GM19372 (cell line): ENCODE measurements around the gene PGAP3.
"Not testable (repeated sequence)": the region's sequence is repeated elsewhere in the genome, so short reads cannot be mapped to it uniquely, and the experiment has no call there.

Experiments
- ATAC-seq: cut with Tn5 transposase; IDR thresholded peaks from one replicate; pipeline ENCODE4 v1.9.1; 2021; ENCODE audit warnings: mild to moderate bottlenecking, low read depth, moderate library complexity; ENCODE audit not compliant: unreplicated experiment

Gene PGAP3

GRCh38 chr17:39687546-39688474, at the start of gene PGAP3:
TSS of gene PGAP3 (minus strand) at chr17:39688057. CDS start at chr17:39688014, 43 bp downstream.
- peak; percentile 93 for ATAC-seq

- no peak for ATAC-seq
Observed at GRCh38 chr17:39737206-39737759, 49.4 kb upstream of the PGAP3 start.

- no peak for ATAC-seq
Observed at GRCh38 chr17:39736319-39737165, 48.7 kb upstream of the PGAP3 start.

GRCh38 chr17:39735882-39736281, 48.0 kb upstream of the PGAP3 start:
- ATAC-seq = no peak

- ATAC-seq = no peak
Observed at GRCh38 chr17:39732586-39732985, 44.7 kb upstream of the PGAP3 start.

- peak; percentile 83 for ATAC-seq
Observed at GRCh38 chr17:39730095-39730921, 42.5 kb upstream of the PGAP3 start, which contains the start of gene MIEN1. TSS of gene MIEN1 (minus strand) at chr17:39730532. CDS start at chr17:39730495, 37 bp downstream.

- ATAC-seq = no peak
Observed at GRCh38 chr17:39729280-39729851, 41.5 kb upstream of the PGAP3 start.

GRCh38 chr17:39727556-39727955, 39.7 kb upstream of the PGAP3 start:
- no peak for ATAC-seq

- ATAC-seq = no peak
Observed at GRCh38 chr17:39726617-39727016, 38.8 kb upstream of the PGAP3 start.

- not testable (repeated sequence) for ATAC-seq
Observed at GRCh38 chr17:39725923-39726322, 38.1 kb upstream of the PGAP3 start.

GRCh38 chr17:39724731-39725130, 36.9 kb upstream of the PGAP3 start:
- ATAC-seq = no peak

- no peak for ATAC-seq
Observed at GRCh38 chr17:39722965-39723848, 35.4 kb upstream of the PGAP3 start.

- ATAC-seq = no peak
Observed at GRCh38 chr17:39722104-39722503, 34.2 kb upstream of the PGAP3 start.

- no peak for ATAC-seq
Observed at GRCh38 chr17:39719563-39720355, 31.9 kb upstream of the PGAP3 start.

- no peak for ATAC-seq
Observed at GRCh38 chr17:39717660-39718059, 29.8 kb upstream of the PGAP3 start.

- ATAC-seq = no peak
Observed at GRCh38 chr17:39716879-39717536, 29.2 kb upstream of the PGAP3 start.

GRCh38 chr17:39716073-39716818, 28.4 kb upstream of the PGAP3 start:
- no peak for ATAC-seq
